GM21723 (cell line): ENCODE measurements around the gene NANOS2.

Source experiments
- ATAC-seq: cut with Tn5 transposase; IDR thresholded peaks from one replicate; pipeline ENCODE4 v1.9.1; 2021; ENCODE audit warnings: mild to moderate bottlenecking, moderate library complexity; ENCODE audit not compliant: unreplicated experiment

The NANOS2 gene

GRCh38 chr19:45913874-45914830 lies at the start of gene NANOS2:
Gene NANOS2, minus strand, starts transcription at chr19:45914778. Its CDS starts 85 bp downstream, at chr19:45914693.
- ATAC-seq = no peak

GRCh38 chr19:45962021-45962420 lies 47.4 kb upstream of the NANOS2 start:
- ATAC-seq = no peak

GRCh38 chr19:45960595-45961235 lies 46.1 kb upstream of the NANOS2 start:
- no peak for ATAC-seq

GRCh38 chr19:45959517-45960025 lies 45.0 kb upstream of the NANOS2 start:
- no peak for ATAC-seq

- no peak for ATAC-seq
Measured at GRCh38 chr19:45958769-45959516, 44.4 kb upstream of the NANOS2 start.

GRCh38 chr19:45958320-45958719 lies 43.7 kb upstream of the NANOS2 start:
- ATAC-seq = no peak

- no peak for ATAC-seq
Measured at GRCh38 chr19:45955905-45956608, 41.5 kb upstream of the NANOS2 start.

GRCh38 chr19:45954156-45954555 lies 39.6 kb upstream of the NANOS2 start:
- ATAC-seq = no peak

- no peak for ATAC-seq
Measured at GRCh38 chr19:45953676-45954075, 39.1 kb upstream of the NANOS2 start.

GRCh38 chr19:45952686-45953505 lies 38.3 kb upstream of the NANOS2 start:
- no peak for ATAC-seq

GRCh38 chr19:45952341-45952685 lies 37.7 kb upstream of the NANOS2 start:
- ATAC-seq = no peak

GRCh38 chr19:45947926-45948325 lies 33.3 kb upstream of the NANOS2 start:
- no peak for ATAC-seq

- no peak for ATAC-seq
Measured at GRCh38 chr19:45940515-45940805, 25.9 kb upstream of the NANOS2 start.

GRCh38 chr19:45939792-45940514 lies 25.4 kb upstream of the NANOS2 start:
- ATAC-seq = no peak

- ATAC-seq = no peak
Measured at GRCh38 chr19:45938733-45939319, 24.2 kb upstream of the NANOS2 start.

GRCh38 chr19:45935267-45935666 lies 20.7 kb upstream of the NANOS2 start:
- no peak for ATAC-seq

- no peak for ATAC-seq
Measured at GRCh38 chr19:45934551-45935230, 20.1 kb upstream of the NANOS2 start.

- no peak for ATAC-seq
Measured at GRCh38 chr19:45933759-45934158, 19.2 kb upstream of the NANOS2 start.
